ENCODE measurements around the gene GGT1. TPM values are rescaled to one million over a fixed set of nuclear protein-coding genes. Genes with fewer than 3 reads are reported as not detected.

GGT1 gene
- 1.8 TPM for total RNA-seq

GRCh38 chr22:24602847-24603769, at the start of gene GGT1:
Gene GGT1, plus strand, starts transcription at chr22:24603193. Its CDS starts 7,889 bp downstream, at chr22:24611082.

DNA sequence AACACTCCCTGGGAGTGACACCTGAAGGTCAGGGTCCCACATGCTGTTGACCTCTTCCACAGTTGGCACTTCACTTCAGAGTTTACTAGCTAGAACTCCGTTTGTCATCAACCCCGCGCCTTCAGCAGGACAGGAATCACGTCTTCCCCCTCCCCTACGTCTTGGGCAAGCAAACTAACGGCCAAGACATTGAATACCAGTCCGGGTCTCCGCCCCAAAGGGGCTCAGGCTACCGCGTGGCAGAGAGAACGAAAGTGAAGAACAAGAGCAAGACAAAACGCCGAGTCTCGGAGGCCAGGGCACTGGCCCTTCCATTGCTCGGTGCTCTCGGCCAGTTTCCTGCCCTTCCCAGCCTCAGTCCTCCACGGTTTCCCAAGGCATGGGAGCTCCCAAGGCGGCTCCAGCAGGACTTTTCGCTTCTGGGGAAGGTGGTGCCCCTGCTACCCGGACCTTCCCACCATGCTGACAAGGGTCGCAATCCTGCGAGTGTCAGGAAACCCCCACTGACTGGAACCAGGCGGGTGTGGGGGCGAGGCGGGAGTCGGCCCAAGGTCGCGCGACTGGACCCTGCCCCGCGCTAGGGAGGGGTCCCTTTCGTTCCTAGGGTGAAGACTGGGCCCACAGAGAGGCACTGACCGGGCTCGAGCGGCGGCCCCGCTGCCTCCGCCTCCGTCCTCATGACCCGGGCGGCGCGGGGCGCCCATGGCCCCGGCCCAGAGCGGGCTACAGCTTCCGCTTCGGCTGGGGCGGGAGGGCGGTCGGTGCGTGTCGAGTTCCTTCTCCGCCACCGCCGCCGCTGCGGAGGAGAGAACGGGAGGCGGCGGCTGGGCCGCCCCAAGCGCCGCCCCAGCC, 48.5 kb upstream of the GGT1 start, which contains the start of gene GUCD1:
Gene GUCD1 (minus strand): TSS at position 826 of the 852 bp plus-strand sequence. CDS start 147 bp downstream, at position 679.

DNA sequence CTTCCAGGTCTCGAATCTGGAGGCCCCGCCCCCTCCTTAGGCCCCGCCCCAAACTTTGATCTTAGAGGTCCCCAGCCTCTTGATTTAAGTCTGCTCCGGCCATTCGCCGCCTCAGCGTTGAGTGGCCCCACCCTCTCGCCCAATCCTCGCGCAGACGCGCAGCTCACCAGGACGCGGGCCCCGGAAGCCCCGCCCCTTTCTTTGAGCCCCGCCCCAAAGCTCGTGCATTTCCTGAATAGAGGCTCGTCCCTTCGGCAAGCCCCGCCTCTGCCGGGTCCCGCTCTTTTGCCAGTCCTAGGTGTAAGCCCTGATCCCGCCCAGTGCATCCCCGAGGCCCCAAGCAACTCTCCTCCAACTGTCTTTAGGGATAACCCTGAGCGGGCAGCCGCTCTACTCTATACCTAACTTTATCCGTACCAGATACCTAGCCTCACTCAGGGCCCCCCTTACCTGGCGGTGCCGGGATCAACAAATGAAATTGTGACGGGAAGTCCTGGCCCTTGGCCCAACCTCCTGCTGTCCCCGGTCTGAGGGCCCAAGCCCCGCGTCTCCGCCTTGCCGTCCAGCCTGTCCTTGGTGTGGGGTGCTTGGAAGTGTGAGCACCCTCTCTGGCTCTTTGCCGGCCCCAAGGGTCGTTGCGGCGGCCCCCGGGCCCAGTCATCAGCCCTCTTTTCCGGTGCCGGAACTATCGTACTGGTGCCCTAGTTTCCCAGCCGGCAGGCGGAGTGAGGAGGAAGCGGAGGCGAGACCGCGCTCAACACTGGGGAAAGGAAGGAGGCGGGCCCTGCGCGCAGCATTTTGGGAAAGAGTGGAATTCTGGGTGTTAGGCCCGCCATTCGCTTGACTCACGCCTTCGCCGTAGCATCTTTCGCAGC, 47.6 kb upstream of the GGT1 start, which contains the start of gene SNRPD3:
Gene SNRPD3 (plus strand): TSS at position 835 of the 875 bp plus-strand sequence. CDS start 1,676 bp downstream, outside the sequence.

GRCh38 chr22:24592851-24593558, 10.0 kb upstream of the GGT1 start, which contains the start of gene LRRC75B:
Gene LRRC75B, minus strand, starts transcription at chr22:24593073. Its CDS starts 34 bp downstream, at chr22:24593039.

Other genes with a start within 250 kb of the GGT1 start
- gene ADORA2A, start 175.6 kb upstream of the GGT1 start, total RNA-seq = 15.7 TPM
- 0.46 TPM for gene UPB1, start 107.9 kb upstream of the GGT1 start, total RNA-seq
- 40.4 TPM for gene GUCD1, start 48.1 kb upstream of the GGT1 start, total RNA-seq
- gene SNRPD3, start 47.2 kb upstream of the GGT1 start, total RNA-seq = 122 TPM
- gene LRRC75B, start 10.1 kb upstream of the GGT1 start, total RNA-seq = 11.1 TPM
- gene PIWIL3, start 171.5 kb downstream of the GGT1 start, total RNA-seq = not detected
- 17.3 TPM for gene SGSM1, start 203.0 kb downstream of the GGT1 start, total RNA-seq